HEK293 (cell line): Measurements from ENCODE around the gene DMD.

Source experiments
- GFI1B ChIP-seq: fragments of 450-650 bp; formaldehyde crosslinking; IDR thresholded peaks from 2 replicates; pipeline ENCODE4 v1.5.1; 2016; ENCODE audit warnings: missing biosample characterization, missing genetic modification characterization
- KLF9 ChIP-seq: fragments of 450-650 bp; formaldehyde crosslinking; IDR thresholded peaks from 2 replicates; pipeline ENCODE4 v1.5.1; 2016; ENCODE audit warnings: missing biosample characterization, missing genetic modification characterization, low read depth
- TCF7L2 ChIP-seq: IDR thresholded peaks from 2 replicates; pipeline ENCODE4 v1.6.1; 2011; ENCODE audit warnings: low read depth, mild to moderate bottlenecking, inconsistent platforms, low read length, moderate library complexity, borderline replicate concordance
- ZNF19 ChIP-seq: fragments of 450-650 bp; formaldehyde crosslinking; IDR thresholded peaks from 2 replicates; pipeline ENCODE4; 2016; ENCODE audit warnings: missing biosample characterization, missing genetic modification characterization, low read depth
- ZNF391 ChIP-seq: fragments of 450-650 bp; formaldehyde crosslinking; IDR thresholded peaks from 2 replicates; pipeline ENCODE4 v1.5.1; 2016; ENCODE audit warnings: low read depth, missing biosample characterization, missing genetic modification characterization, borderline replicate concordance
- ZNF785 ChIP-seq: fragments of 450-650 bp; formaldehyde crosslinking; IDR thresholded peaks from 2 replicates; pipeline ENCODE4 v1.5.1; 2016; ENCODE audit warnings: missing biosample characterization, missing genetic modification characterization
- ZNF837 ChIP-seq: fragments of 450-650 bp; formaldehyde crosslinking; IDR thresholded peaks from 2 replicates; pipeline ENCODE4 v1.5.1; 2016; ENCODE audit warnings: missing biosample characterization, missing genetic modification characterization
- TF ChIP-seq, protein P1 (sequence below): fragments of 450-650 bp; formaldehyde crosslinking; IDR thresholded peaks from 2 replicates; pipeline ENCODE4 v1.5.1; 2016; ENCODE audit warnings: missing biosample characterization, missing genetic modification characterization
- TF ChIP-seq, protein P2 (sequence below): IDR thresholded peaks from 2 replicates; pipeline ENCODE4 v1.6.1; 2011; ENCODE audit warnings: mild to moderate bottlenecking, low read depth, low read length, borderline replicate concordance
- TF ChIP-seq, protein P3 (sequence below): fragments of 450-650 bp; formaldehyde crosslinking; IDR thresholded peaks from 2 replicates; pipeline ENCODE4 v1.5.1; 2017; ENCODE audit warnings: missing biosample characterization, mild to moderate bottlenecking, missing genetic modification characterization, moderate library complexity

DNA sequence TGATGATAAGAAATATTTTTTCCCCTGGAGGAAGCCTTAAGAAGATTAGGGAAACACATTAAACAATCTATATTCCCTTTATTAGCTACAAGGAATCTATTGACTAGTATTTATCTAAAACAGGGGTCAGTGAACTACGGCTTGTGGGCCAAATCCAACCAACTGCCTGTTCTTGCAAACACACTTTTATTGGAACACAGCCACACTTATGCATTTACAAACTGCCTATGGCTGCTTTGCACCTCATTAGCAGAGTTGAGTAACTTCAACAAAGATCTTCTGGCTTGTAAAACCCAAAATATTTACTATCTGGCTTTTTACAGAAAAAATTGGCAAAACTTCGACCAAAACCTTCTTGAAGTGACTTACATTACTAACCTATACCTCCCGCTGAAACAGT, 1405.6 kb downstream of the DMD start:
- TF ChIP-seq ZNF391 (tag by site-specific recombination) (no peak), ZNF837 (no peak), ZNF785 (tag by site-specific recombination) (no peak), TCF7L2 (no peak), ZNF19 (tag by site-specific recombination) (no peak), KLF9 (tag by site-specific recombination) (no peak), GFI1B (no peak)
- TF ChIP-seq, protein P1, sequence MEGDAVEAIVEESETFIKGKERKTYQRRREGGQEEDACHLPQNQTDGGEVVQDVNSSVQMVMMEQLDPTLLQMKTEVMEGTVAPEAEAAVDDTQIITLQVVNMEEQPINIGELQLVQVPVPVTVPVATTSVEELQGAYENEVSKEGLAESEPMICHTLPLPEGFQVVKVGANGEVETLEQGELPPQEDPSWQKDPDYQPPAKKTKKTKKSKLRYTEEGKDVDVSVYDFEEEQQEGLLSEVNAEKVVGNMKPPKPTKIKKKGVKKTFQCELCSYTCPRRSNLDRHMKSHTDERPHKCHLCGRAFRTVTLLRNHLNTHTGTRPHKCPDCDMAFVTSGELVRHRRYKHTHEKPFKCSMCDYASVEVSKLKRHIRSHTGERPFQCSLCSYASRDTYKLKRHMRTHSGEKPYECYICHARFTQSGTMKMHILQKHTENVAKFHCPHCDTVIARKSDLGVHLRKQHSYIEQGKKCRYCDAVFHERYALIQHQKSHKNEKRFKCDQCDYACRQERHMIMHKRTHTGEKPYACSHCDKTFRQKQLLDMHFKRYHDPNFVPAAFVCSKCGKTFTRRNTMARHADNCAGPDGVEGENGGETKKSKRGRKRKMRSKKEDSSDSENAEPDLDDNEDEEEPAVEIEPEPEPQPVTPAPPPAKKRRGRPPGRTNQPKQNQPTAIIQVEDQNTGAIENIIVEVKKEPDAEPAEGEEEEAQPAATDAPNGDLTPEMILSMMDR (tag by site-specific recombination), result no peak
- TF ChIP-seq, protein P2, sequence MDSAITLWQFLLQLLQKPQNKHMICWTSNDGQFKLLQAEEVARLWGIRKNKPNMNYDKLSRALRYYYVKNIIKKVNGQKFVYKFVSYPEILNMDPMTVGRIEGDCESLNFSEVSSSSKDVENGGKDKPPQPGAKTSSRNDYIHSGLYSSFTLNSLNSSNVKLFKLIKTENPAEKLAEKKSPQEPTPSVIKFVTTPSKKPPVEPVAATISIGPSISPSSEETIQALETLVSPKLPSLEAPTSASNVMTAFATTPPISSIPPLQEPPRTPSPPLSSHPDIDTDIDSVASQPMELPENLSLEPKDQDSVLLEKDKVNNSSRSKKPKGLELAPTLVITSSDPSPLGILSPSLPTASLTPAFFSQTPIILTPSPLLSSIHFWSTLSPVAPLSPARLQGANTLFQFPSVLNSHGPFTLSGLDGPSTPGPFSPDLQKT, result no peak
- TF ChIP-seq, protein P3, sequence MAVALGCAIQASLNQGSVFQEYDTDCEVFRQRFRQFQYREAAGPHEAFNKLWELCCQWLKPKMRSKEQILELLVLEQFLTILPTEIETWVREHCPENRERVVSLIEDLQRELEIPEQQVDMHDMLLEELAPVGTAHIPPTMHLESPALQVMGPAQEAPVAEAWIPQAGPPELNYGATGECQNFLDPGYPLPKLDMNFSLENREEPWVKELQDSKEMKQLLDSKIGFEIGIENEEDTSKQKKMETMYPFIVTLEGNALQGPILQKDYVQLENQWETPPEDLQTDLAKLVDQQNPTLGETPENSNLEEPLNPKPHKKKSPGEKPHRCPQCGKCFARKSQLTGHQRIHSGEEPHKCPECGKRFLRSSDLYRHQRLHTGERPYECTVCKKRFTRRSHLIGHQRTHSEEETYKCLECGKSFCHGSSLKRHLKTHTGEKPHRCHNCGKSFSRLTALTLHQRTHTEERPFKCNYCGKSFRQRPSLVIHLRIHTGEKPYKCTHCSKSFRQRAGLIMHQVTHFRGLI (tag by site-specific recombination), result no peak
